ENCODE data around the gene CADPS.

DNA sequence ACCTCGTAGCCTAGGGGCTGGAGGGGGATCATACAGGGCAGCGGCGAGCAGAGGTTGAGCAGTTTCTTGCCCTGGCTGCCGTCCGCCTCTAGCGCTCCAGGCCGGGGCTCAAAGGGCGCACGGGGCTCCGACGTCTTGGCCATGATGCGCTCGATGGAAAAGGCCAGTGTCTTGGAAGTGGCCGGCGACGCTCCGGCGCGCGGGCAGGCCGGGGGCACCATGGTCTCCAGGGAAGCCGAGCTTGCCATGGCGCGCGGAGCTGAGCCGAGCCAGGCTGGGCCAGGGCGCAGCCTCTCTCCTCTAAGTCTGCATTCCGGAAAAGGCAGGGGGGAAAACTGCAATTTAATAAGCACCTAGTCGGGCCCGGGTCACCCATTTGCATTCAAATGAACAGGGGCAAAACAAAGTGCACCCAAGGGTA lies 502.6 kb downstream of the CADPS start:
- TF ChIP-seq, protein P1, sequence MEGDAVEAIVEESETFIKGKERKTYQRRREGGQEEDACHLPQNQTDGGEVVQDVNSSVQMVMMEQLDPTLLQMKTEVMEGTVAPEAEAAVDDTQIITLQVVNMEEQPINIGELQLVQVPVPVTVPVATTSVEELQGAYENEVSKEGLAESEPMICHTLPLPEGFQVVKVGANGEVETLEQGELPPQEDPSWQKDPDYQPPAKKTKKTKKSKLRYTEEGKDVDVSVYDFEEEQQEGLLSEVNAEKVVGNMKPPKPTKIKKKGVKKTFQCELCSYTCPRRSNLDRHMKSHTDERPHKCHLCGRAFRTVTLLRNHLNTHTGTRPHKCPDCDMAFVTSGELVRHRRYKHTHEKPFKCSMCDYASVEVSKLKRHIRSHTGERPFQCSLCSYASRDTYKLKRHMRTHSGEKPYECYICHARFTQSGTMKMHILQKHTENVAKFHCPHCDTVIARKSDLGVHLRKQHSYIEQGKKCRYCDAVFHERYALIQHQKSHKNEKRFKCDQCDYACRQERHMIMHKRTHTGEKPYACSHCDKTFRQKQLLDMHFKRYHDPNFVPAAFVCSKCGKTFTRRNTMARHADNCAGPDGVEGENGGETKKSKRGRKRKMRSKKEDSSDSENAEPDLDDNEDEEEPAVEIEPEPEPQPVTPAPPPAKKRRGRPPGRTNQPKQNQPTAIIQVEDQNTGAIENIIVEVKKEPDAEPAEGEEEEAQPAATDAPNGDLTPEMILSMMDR (IDR thresholded peaks at IDR 0.05; ENCODE audit: low read length): no peak
- no peak for TF ChIP-seq EZH2 (IDR thresholded peaks at IDR 0.05; ENCODE audit: borderline replicate concordance, low read length)

Measured in OCI-LY1 (cell line).